Endometrial microvascular endothelial cells (primary cell): Measurements from ENCODE around the gene ZBTB9. TPM values are rescaled to one million over a fixed set of nuclear protein-coding genes. Genes with fewer than 3 reads are reported as not detected.

Experiments used
- in situ Hi-C: cut with HindIII; loops from 2 replicates; pipeline ENCODE4 v1.10.0; 2017; ENCODE audit warnings: low sequenced_read_pairs, low pct_unique_long_range_greater_than_20kb; ENCODE audit errors: inconsistent ontology term
- total RNA-seq: library from RNA; depleted of rRNA; stranded (reverse); fragments of >200 nt; gene quantifications from one replicate; pipeline ENCODE4 v1.2.3, GENCODE V29; 2015; ENCODE audit errors: inconsistent ontology term

ZBTB9 gene
- total RNA-seq, 1 donor from 2014 or later = 8.1 TPM

DNA sequence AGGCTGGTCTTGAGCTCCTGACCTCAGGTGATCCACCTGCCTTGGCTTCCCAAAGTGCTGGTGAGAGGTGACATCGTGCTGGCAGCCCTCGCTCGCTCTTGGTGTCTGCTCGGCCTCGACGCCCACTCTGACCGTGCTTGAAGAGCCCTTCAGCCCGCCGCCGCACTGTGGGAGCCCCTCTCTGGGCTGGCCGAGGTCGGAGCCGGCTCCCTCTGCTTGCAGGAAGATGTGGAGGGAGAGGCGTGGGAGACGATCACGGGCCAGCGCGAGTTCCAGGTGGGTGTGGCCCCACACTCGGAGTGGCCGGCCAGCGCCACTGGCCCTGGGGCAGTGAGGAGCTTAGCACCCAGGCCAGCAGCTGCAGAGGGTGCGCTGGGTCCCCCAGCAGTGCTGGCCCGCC is 48.1 kb downstream of the ZBTB9 start:
- in situ Hi-C loops = no loop called here

DNA sequence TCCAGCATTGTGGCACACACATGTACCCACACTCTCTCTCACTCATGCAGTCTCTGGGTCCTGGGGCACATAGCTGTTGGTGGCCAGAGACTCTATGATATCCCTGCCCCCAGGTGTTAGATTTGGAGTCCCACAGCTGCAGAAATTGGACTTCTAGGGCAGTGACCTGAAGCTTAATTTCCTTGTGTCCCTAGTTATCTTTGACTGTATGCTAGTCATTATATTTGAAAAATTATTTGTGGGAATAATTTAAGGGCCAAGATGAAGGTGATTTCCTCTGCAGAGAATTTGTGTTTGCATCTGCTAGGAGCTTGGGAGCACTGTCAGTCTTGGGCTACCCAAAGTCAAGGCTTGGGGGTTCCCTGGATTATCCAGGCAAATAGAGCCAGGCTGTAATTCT is 50.1 kb downstream of the ZBTB9 start:
- in situ Hi-C loops = no loop called here

DNA sequence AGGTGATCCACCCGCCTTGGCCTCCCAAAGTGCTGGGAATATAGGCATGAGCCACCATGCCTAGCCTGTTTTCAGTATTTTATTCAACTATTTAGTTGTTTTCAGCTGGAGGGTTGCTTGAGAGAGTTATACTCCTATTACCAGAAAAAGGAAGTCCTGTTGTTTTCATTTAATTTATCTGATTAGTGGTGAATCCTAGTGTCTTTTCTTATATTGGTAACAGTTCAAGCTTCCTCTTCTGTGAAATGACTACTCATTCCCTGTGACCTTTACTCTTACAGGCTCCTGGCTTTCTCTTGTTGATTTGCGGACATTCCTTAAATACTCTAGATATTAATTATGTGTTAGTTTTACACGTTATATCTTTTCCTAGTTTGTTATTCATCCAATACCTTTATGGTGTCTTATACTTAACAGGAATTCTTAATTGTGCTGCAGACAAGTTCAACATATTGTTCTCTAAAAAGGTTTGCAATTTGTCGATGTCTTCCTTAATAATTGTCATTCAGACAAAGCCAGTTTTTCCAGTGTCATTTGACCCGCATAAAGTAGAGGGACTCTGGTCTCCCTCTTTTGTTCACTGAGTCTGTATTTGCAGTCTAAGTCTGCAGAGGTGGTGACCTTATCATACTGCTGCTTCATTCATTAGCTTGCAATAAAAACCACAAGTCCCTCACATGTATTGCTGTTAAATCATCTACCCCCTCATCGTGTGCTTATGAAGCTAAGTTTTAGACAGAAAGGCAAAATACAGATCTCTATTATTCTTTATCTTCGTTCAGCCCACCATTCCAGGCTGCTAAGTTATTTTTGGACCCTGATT is 51.4 kb downstream of the ZBTB9 start:
- in situ Hi-C loops = no loop called here

Other genes starting within 250 kb of the ZBTB9 start
- 6.0 TPM for gene HSD17B8, start 249.9 kb upstream of the ZBTB9 start, total RNA-seq
- gene RING1, start 246.1 kb upstream of the ZBTB9 start, total RNA-seq = 9.3 TPM
- 43.4 TPM for gene VPS52, start 182.7 kb upstream of the ZBTB9 start, total RNA-seq
- 3,623 TPM for gene RPS18, start 182.5 kb upstream of the ZBTB9 start, total RNA-seq
- gene B3GALT4, start 177.5 kb upstream of the ZBTB9 start, total RNA-seq = 4.0 TPM
- gene WDR46, start 165.3 kb upstream of the ZBTB9 start, total RNA-seq = 75.1 TPM
- gene PFDN6, start 165.0 kb upstream of the ZBTB9 start, total RNA-seq = 59.0 TPM
- 40.3 TPM for gene RGL2, start 155.6 kb upstream of the ZBTB9 start, total RNA-seq
- 112 TPM for gene TAPBP, start 140.5 kb upstream of the ZBTB9 start, total RNA-seq
- gene ZBTB22, start 136.8 kb upstream of the ZBTB9 start, total RNA-seq = 29.3 TPM
- gene DAXX, start 131.6 kb upstream of the ZBTB9 start, total RNA-seq = 44.5 TPM
- gene KIFC1, start 62.8 kb upstream of the ZBTB9 start, total RNA-seq = 55.4 TPM
- gene PHF1, start 43.6 kb upstream of the ZBTB9 start, total RNA-seq = 20.3 TPM
- 117 TPM for gene CUTA, start 36.5 kb upstream of the ZBTB9 start, total RNA-seq
- 1.7 TPM for gene SYNGAP1, start 34.5 kb upstream of the ZBTB9 start, total RNA-seq
- 13.7 TPM for gene BAK1, start 125.7 kb downstream of the ZBTB9 start, total RNA-seq
- gene ITPR3, start 166.7 kb downstream of the ZBTB9 start, total RNA-seq = 56.0 TPM